GM21381 (cell line): ENCODE data around the gene CYLD.

Experiments used
- ATAC-seq: cut with Tn5 transposase; IDR thresholded peaks from one replicate; pipeline ENCODE4 v1.9.1; 2021; ENCODE audit warnings: mild to moderate bottlenecking, moderate library complexity; ENCODE audit not compliant: unreplicated experiment

The CYLD gene

DNA sequence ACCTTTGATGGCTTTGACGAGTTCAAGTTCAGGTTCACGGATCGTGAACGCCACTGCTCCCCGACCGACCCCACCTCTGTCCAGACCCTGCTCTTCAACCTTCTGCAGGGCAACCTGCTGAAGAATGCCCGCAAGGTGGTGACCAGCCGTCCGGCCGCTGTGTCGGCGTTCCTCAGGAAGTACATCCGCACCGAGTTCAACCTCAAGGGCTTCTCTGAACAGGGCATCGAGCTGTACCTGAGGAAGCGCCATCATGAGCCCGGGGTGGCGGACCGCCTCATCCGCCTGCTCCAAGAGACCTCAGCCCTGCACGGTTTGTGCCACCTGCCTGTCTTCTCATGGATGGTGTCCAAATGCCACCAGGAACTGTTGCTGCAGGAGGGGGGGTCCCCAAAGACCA lies 30.8 kb upstream of the CYLD start:
- ATAC-seq, result no peak

DNA sequence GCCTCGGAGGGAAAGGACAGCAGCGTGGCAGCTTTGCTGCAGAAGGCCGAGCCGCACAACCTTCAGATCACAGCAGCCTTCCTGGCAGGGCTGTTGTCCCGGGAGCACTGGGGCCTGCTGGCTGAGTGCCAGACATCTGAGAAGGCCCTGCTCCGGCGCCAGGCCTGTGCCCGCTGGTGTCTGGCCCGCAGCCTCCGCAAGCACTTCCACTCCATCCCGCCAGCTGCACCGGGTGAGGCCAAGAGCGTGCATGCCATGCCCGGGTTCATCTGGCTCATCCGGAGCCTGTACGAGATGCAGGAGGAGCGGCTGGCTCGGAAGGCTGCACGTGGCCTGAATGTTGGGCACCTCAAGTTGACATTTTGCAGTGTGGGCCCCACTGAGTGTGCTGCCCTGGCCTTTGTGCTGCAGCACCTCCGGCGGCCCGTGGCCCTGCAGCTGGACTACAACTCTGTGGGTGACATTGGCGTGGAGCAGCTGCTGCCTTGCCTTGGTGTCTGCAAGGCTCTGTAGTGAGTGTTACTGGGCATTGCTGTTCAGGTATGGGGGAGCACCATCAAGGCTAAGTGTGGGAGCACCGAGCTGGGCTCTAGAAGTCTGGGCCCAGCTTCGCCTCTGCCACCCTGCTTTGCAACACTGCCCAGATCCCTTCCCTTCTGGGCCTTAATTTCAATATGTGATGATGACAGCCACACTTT lies 29.9 kb upstream of the CYLD start:
- ATAC-seq, result no peak

DNA sequence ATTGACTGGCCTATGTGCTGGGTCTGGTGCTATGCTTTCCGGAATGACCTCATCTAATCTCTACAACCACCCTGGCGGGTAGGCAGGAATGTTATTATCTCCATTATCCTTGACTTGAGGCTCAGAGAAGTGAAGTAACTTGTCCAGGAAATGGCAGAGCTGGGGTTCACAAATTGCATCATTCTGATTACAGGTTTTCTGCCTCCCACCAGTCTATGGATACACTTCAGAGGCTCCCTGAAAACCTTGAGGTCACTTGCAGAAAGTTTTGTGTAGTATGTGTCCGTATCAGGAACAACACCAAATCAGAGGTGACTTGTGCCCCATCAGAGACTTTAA lies 29.4 kb upstream of the CYLD start:
- ATAC-seq, result no peak

DNA sequence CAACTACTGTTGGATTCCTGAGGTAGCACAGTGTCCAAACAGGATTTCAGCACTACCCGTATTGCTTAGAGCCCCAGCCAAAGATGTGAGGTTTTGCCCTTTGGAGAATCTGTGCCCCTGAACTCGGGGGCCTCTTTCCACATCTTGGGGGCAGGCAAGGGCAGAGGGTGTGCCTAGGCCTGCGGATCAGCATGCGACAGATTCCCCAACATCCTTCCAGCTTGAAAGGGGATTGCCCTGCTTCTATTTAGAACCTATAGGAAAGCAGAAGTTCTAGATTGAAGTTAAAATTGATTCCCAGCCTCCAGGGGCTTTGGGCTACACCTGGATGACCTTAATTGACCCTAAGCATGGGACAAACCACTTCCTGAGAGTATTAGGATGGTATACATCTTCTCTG lies 28.9 kb upstream of the CYLD start:
- no peak for ATAC-seq

DNA sequence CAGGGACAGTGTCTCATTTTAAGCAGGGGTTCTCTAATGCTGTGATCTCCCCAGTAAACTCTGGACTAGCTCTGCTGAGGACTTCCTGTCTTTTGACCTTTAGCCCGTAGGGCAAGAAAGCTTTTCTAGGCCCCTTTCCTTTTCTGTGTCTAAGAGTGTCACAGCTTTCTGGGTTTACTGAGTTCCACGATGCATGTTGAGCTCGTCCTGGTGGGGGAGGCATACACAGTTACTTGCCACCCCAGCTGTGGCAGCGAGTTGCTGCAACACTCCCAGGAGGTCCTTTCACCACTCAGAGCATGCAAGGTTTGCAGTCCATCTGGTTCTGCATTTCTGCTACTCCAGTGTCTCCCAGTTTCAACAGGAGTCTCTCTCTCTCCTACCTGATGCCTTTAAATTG lies 24.8 kb upstream of the CYLD start:
- no peak for ATAC-seq

DNA sequence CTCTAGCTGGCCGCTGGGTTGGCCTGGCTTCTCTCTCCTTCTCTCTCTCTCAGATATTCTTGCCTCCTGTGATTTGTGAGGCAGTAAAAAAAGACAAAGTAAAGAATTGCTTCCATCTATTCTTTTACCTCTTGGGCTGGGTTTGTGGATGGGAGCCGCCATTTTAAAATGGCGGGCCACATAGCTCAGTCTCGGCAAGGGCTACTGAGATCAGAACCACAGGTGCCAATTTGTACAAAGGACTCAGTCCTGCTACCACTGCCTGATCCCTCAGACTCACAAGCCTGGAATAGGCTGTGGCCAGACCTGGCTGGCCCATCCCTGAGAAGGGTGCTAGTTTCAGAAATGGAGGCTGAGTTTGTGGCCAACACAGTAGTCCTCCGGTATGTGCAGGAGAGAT lies 24.4 kb upstream of the CYLD start:
- ATAC-seq, result no peak

DNA sequence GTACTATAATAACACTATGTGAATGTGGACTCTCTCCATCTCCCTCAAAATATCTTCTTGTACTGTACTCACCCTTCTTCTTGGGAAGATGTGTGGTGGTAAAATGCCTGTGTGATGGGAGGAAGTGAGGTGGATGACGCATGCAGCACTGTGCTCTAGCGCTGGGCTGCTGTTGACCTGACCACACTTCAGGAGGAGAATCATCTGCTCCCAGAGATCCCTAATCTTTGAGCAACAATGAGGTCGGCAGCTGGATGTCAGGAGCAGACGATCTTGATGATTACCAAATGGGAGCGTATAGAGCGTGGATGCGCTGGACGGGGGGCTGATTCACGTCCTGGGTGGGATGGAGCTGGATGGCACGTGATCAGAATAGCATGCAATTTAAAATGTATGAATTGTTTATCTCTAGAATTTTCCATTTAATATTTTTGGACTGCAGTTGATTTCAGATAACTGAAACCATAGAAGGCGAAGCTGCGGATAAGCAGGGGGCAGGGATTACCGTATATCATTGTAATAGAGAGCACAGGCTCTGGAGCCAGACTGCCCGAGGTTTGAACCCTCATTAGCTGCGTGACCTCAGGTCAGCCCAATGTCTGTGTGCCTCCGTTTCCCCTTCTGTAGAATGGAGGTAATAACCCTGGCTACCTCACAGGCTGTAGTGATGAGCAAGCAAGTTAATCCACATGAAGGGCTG lies 23.7 kb upstream of the CYLD start:
- no peak for ATAC-seq

DNA sequence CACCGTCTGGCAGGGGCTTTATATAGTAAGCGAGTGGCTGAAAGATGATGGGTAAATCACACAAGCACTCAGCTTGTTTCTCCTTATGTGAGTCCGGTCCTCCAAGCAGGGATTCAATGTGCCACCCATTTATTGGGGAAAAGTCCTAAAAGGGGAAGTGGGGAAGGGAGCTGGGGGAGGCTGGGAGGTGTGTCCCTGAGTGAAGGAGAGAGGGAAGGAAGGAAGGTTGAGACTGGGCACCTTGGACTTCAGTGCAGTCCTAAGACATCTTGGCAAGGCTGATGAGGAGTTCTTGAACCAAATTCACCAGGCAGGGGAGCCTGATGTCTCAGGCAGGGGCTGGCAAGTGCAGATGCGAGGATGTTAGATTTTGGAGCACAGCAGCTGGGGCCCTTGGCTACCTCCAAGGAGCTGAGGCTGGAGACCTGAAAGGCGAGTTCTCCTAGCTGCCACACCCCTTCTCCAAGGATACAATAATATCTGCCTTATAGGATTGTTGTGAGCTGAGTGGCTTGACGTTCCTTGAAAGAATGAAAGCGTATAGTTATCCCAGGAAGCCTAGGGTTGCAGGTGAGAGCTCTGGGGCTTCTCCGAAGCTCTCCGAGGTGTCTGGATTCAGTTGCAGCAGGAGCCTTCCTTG lies 23.0 kb upstream of the CYLD start:
- ATAC-seq, result no peak

DNA sequence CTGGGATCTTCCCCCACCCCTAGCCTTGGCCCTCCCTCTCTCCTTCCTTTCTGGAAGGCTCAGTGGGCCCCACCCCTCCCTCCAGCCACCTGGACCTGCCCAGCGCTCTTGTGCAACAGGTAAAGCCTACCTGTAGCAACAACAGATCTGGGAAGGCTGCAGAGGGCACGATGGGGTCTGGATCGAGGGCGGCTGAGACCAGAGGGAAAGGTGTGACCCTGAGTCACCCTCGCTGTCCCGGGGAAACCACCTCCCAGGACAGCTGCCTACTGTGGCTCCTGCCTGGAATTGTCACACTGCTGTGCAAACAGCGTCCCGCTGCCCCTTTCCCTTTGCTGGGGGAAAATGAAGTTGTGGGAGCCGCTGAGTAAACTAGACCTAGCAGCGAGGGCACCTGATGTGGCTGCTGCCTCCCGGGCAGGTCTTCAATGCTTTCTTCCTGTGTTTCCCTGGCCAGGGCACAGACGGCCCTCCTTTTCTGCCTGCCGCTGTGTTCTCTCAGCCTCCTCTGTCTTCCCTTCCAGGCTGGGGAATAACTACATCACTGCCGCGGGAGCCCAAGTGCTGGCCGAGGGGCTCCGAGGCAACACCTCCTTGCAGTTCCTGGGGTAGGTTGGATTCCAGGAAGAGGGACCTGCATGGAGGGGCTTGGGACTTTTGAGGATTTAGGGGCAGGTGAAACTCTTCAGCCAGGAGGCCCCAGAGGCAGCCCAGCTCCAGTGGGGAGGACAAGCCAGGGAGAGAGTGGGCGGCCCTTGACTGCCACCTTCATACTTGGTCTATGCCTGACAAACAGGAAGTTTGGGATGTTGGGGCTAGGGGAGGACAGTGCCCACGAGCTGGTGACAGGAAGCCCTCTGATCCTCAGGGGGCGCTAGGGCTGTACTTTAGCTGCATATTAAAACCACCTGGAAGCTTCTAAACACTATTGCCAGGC lies 22.2 kb upstream of the CYLD start:
- no peak for ATAC-seq

DNA sequence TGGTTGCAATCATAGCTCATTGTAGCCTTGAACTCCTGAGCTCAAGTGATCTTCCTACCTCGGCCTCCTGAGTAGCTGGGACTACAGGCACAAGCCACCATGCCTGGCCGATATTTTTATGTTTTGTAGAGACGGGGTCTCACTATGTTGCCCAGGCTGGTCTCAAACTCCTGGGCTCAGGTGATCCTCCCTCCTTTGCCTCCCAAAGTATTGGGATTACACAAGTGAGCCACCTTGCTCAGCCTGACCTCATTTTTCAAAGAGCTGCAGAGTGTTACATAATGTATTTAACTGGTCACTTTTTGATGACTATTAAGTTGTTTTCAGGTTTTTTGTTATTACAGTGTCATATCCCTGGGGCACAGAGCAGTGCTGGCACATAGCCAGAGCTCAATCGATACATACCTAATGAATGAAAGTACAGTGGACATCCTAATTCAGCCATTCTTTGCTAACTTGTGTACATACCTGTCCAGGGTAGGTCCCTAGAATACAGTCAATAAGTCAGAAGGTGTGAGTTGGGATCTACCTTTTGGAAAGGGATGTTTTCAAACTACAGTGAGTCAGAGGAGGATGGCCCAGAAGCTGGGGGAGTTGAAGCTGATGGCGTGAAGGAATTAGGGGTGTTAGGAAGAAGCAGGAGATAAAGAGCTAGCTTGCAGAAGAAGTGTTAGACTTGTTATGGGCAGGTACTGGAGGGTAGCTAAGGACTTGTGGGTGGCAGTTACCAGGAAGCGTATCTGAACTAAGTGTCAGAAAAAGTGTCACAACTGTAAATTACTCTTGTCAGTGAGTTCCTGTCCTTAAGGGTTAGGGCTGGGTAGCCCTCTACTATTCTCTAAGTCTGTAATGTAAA lies 20.1 kb upstream of the CYLD start:
- ATAC-seq, result no peak

DNA sequence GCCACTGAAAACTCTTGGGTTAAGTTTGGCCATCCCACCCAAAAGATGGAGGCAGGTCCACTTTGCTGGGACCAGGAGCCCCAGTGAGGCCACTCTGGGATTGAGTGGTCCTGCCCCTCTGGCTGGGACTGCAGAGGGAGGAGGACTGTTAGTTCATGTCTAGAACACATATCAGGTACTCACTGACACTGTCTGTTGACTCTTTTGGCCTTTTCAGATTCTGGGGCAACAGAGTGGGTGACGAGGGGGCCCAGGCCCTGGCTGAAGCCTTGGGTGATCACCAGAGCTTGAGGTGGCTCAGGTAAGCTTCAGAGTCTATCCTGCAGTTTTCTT lies 19.5 kb upstream of the CYLD start:
- ATAC-seq, result no peak

DNA sequence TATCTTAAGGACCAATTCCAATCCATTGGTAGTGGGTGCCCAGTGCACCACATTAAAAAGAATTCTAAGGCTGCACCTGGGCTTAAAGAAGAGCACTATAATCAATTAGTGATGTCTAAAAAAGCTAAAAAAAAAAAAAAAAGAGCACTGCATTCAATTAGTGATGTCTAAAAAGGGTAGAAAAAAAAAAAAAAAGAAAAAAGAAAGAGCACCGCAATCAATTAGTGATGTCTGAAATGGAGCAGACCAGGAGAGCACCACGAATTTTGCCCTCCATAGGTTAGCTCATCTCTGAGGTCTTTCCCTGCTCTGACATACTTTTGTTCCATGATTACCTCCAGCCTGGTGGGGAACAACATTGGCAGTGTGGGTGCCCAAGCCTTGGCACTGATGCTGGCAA lies 18.9 kb upstream of the CYLD start:
- ATAC-seq, result no peak

DNA sequence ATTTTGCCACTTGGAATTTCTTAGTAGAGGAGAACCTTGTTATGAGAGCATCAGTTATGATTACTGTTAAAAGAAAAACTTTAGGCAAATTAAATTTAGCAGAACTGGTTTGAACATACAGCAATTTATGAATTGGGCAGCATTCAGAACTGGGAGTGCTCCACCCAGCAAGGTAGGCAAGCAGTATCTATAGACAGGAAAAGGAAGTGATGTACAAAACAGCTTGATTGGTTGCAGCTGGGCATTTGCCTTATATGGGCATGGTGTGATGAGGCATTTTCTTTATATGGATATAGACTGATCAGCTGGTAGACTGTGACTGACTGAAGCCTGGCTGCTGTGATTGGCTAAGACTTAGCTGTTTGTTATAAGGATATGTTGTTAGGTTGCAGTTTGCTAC lies 17.6 kb upstream of the CYLD start:
- no peak for ATAC-seq

DNA sequence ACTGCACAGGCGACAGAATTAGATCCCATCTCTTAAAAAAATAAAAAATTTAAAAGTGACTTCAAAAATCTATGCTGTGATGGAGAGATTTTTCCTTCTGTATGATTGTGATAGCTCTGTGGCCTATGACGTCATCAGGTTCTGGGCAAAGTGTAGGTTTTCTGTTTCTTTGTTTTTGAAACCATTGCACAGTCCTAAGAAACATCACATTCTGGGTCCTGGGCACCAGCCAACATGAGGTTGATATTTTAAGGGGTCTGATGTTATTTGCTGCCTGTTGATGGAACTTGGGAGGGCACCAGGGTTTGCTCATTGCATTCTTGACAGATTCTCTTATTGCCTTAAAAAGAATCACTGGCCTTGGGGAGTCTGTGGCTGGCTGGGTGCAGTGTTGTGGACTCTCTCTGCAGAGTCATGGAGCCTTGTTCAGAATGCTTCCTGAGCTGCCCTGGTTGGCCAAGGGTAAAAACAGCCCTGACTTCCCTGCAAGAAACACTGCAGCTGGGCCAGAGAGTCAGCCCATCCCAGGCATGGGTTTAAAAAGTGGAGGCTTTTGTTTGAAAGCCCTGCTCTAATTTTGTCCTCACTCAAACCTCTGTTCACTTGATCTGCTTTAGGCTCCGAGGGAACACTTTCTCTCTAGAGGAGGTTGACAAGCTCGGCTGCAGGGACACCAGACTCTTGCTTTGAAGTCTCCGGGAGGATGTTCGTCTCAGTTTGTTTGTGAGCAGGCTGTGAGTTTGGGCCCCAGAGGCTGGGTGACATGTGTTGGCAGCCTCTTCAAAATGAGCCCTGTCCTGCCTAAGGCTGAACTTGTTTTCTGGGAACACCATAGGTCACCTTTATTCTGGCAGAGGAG lies 10.5 kb upstream of the CYLD start:
- ATAC-seq, result no peak

DNA sequence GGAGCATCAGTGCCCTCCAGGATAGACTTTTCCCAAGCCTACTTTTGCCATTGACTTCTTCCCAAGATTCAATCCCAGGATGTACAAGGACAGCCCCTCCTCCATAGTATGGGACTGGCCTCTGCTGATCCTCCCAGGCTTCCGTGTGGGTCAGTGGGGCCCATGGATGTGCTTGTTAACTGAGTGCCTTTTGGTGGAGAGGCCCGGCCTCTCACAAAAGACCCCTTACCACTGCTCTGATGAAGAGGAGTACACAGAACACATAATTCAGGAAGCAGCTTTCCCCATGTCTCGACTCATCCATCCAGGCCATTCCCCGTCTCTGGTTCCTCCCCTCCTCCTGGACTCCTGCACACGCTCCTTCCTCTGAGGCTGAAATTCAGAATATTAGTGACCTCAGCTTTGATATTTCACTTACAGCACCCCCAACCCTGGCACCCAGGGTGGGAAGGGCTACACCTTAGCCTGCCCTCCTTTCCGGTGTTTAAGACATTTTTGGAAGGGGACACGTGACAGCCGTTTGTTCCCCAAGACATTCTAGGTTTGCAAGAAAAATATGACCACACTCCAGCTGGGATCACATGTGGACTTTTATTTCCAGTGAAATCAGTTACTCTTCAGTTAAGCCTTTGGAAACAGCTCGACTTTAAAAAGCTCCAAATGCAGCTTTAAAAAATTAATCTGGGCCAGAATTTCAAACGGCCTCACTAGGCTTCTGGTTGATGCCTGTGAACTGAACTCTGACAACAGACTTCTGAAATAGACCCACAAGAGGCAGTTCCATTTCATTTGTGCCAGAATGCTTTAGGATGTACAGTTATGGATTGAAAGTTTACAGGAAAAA lies 9.7 kb upstream of the CYLD start:
- no peak for ATAC-seq

DNA sequence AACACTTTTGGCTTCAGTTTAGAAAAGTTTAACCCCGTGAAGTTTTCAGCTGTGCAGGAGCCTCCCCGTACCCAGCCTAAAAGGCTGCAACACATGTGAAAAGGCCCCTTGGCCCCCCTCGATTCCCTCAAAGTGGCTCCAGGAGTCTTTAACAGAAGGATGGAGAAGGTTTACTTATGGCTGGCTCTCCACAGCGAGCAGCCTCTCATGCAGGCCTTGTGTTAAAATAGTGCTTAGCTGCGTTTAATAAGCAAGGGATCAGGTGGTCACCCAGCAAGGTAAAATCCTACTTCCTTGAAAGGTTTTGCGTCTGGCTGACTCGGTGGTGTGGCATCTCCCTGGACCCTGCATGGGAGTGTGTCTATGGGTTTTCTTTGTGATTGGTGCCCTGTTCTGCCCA lies 8.4 kb upstream of the CYLD start:
- ATAC-seq, result no peak

DNA sequence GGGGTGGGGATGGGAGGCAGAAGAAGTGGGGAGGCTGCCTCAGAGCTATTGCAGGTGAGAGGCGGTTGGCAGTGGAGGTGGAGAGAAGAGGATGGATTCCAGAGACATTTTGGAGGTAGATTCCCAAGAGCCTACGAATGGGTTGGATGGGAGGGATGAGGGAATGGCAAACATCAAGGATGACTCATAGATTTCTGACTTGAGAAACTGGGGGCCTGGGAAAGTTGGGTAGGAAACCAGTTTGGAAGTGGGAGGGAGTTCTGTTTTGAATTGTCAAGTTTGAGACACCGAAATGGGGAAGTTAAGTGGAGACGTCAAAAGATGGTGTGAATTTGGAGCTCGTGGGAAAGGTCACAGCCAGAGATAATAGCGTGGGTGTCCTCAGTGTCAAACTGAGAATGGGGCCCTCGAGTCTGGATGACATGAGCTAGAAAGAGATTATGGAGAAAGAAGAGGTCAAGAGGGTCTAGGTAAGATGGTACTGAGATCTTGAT lies 6.2 kb upstream of the CYLD start:
- ATAC-seq, result no peak

DNA sequence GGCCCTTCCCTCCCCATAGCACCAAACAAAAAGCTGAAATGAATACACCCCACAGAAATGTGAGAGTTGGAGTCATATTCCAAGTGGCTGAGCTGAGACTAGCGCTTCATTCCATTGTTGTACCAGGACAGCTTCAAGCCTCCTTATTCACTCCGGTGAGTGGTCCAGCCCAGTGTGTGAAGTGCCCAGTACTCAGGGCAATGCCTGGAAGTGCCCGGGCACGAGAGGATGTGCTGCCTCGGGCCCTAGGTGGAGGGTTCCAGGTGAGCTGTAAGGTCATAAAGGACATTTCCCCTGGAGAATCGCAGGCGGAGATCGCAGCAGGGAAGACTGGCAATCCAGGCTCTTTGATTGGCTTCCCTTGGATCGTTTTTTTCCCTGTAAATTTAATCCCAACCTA lies 5.4 kb upstream of the CYLD start:
- ATAC-seq, result no peak
